ENCODE data around the gene HSPB1.

DNA sequence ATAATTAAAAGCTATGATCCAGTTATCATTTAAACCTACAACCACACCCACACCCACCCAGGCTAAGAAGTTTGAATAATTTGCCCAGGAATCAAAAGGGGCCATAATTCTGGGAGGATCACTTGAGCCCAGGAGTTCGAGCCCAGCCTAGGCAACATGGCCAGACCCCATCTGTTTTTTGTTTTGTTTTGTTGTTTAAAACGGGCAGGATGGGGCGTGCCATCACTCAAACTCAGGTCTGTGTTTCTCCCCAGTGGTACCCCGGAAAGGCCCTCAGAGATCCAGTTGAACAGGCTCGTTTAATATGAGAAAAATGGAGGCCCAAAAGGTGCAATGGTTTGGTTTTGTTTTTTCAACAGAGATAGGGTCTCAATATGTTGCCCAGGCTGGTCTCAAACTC, 23.3 kb downstream of the HSPB1 start:
- TF ChIP-seq TAF1 (IDR thresholded peaks at IDR 0.05; ENCODE audit: low read depth, low read length): no peak
- no peak for TF ChIP-seq POLR2AphosphoS5 (IDR thresholded peaks at IDR 0.05; ENCODE audit: low read depth, low read length)
- no peak for TF ChIP-seq POLR2A (IDR thresholded peaks at IDR 0.05; ENCODE audit: low read depth, low read length)
- TF ChIP-seq SPI1 (IDR thresholded peaks at IDR 0.05; ENCODE audit: low read depth, low read length): no peak
- no peak for TF ChIP-seq PAX5 (IDR thresholded peaks at IDR 0.05; ENCODE audit: insufficient read depth, low read length, severe bottlenecking)
- no peak for TF ChIP-seq POU2F2 (IDR thresholded peaks at IDR 0.05; ENCODE audit: low read depth, low read length)

Measured in GM12891 (cell line).